ENCODE measurements around the gene OGFRL1.

GRCh38 chr6:71312089-71312488 is 23.5 kb downstream of the OGFRL1 start:
- TF ChIP-seq POLR2AphosphoS5 (IDR thresholded peaks at IDR 0.05; ENCODE audit: low read depth, low read length) (no peak), TAF1 (IDR thresholded peaks at IDR 0.05; ENCODE audit: borderline replicate concordance, insufficient read depth, low read length) (no peak), SIN3A (IDR thresholded peaks at IDR 0.05; ENCODE audit: borderline replicate concordance, insufficient read depth, low read length) (no peak)

Data from PFSK-1 (cell line).